Tibial nerve (tissue), 3 donors: Measurements from ENCODE around the gene CCDC88C.

Source experiments
- CTCF ChIP-seq, 5 experiments: fragments of 200-600 bp in 3 of 5; fragments of 450-650 bp in 2 of 5; sonication (generic) in 3 of 5; IDR thresholded peaks; one replicate each; pipeline ENCODE4 v1.5.1; 2016 to 2019; ENCODE audit warnings: antibody characterized with exemption in 5 of 5, mild to moderate bottlenecking in 3 of 5, moderate library complexity in 2 of 5
- POLR2A ChIP-seq, 2 donors: fragments of 450-650 bp; IDR thresholded peaks; one replicate each; pipeline ENCODE4 v1.6.1; 2017; ENCODE audit warnings: antibody characterized with exemption in 2 of 2, mild to moderate bottlenecking in 2 of 2, moderate library complexity in 2 of 2

GRCh38 chr14:91341334-91341733, 76.3 kb downstream of the CCDC88C start:
- no peak for TF ChIP-seq CTCF (IDR thresholded peaks at IDR 0.05)
- no peak for TF ChIP-seq POLR2A (IDR thresholded peaks at IDR 0.05)
